IPS-18c (cell line): ENCODE data around the gene NFASC.

Experiments
- H3K4me3 ChIP-seq: 2 replicates; pipeline ENCODE4 v1.7.0; 2013; ENCODE audit warnings: low read depth, mild to moderate bottlenecking, low read length, moderate library complexity; ENCODE audit not compliant: insufficient read depth
- H3K9me3 ChIP-seq: one replicate; pipeline ENCODE4 v1.6.1; 2013; ENCODE audit warnings: mild to moderate bottlenecking, low read length, moderate library complexity; ENCODE audit not compliant: control insufficient read depth, insufficient read depth

The NFASC gene

GRCh38 chr1:205047764-205048231 is 177.1 kb downstream of the NFASC start:
- Histone ChIP-seq H3K4me3 (no peak overlapping the region), H3K9me3 (no peaks in the 10 kb centered on the region)

- Histone ChIP-seq H3K4me3 (no peak overlapping the region), H3K9me3 (no peaks in the 10 kb centered on the region)
These were observed 177.7 kb downstream of the NFASC start for GRCh38 chr1:205048382-205048781.

- Histone ChIP-seq H3K4me3 (no peak overlapping the region), H3K9me3 (no peaks in the 10 kb centered on the region)
These were observed 178.8 kb downstream of the NFASC start for GRCh38 chr1:205049479-205049878.

DNA sequence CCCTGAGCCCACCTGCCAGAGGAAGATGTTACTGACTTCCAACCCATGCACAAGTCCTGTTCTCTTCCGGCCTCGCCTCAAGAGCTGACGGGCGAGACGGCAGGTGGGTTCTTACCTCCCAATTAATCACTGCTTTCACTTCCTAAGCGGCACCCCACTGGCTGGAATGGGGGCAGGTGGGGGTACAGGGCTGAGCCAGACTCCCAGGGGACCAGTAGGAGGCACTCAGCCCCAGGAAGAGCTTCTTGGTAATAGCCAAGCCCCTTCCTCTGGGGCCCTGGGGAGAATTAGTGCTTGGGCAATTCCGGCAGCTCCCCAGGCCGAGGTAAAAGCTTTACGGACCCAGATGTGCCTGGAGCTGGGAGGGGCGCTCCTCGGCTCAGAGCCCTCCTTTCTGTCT is 182.0 kb downstream of the NFASC start:
- no peak overlapping the region for H3K4me3 ChIP-seq
- H3K9me3 ChIP-seq, result no peaks in the 10 kb centered on the region

DNA sequence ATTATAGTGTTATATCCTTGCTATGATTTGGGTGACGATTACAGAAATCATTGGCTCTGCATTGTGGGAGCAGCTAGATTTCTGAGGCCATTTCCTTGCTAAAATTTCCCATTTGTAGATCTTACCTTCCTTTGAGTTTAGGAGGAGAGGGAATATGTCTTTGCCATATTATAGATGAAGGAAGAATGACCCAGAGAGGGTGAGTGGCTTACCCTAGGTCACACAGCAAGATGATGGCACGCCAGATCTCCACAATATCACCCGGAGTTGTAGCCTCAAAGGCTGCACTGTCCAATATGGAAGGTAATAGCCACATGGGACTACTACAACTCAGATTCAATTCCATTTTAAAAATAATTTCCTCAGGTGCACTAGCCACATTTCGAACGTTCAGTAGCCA is 182.6 kb downstream of the NFASC start:
- Histone ChIP-seq H3K4me3 (no peak overlapping the region), H3K9me3 (no peaks in the 10 kb centered on the region)

DNA sequence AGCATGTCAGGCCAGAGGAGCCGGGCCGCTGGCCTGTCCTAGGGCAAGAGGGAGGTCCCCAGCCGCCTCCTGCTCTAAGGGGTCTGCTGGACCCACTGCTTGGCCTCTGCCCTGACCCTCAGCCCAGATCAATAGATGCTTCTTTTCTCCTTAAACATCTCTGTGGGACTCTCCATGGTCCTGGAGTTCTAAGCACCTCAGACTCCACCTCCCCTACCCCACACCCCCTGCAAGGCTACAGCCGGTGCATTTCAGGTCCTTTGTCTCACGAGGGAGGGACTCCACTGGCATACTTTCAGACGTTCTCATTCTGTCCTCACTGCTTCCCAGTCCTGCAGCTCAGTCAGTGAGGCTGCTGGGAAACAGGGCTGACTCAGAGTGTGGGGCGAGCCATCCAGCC is 183.4 kb downstream of the NFASC start:
- no peaks in the 10 kb centered on the region for H3K9me3 ChIP-seq
- no peak overlapping the region for H3K4me3 ChIP-seq

DNA sequence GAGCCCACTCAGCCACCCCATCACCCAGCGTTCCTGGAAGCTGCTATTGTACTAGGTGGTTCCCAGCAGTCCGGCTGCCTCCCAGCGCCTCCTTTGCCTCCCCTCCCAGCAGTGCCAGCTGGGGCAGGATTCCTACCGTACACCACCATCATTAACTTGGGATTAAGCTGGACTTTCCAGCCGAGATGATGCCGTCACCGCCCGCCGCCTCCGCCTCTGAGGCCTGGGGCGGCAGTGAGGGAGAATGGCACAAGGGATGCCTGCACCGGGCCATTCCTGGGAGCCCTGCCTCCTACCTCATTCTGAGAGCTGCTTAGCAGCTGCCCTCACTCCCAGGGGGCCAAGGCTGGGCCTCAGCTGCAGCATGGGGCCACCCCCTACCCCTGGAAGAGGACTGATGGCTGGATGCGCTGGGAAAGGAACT is 185.5 kb downstream of the NFASC start:
- Histone ChIP-seq H3K9me3 (peaks cover 2% of the 10 kb centered on the region), H3K4me3 (no peak overlapping the region)

- no peak overlapping the region for H3K4me3 ChIP-seq
- H3K9me3 ChIP-seq, result peaks cover 2% of the 10 kb centered on the region
These were observed 186.4 kb downstream of the NFASC start for GRCh38 chr1:205056956-205057568.

DNA sequence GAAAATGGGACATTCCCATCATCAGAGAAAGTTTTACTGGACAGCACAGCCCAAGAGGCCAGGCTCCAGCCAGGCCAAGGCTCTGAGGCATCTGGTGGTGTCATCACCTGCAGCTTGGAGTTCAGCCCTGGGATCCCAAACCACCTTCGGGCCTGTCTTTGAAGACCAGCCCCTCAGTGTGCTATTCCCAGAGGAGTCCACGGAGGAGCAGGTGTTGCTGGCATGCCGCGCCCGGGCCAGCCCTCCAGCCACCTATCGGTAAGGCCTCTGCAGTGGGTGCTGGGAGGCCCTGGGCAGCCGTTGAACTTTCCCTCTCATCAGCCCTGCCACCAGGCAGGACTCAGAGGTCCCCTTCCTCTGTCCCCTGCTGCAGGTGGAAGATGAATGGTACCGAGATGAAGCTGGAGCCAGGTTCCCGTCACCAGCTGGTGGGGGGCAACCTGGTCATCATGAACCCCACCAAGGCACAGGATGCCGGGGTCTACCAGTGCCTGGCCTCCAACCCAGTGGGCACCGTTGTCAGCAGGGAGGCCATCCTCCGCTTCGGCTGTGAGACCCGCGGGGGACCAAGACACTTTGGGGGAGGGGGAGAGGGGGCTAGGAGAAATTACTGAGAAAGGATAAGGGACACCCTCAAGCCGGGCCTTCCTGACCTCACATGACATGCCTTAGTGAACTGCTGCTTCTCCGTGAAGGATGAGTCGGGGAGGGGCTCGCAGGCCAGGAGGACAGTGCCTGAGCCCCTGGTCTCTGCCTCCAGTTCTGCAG is 187.3 kb downstream of the NFASC start:
- Histone ChIP-seq H3K9me3 (peaks cover 2% of the 10 kb centered on the region), H3K4me3 (no peak overlapping the region)

DNA sequence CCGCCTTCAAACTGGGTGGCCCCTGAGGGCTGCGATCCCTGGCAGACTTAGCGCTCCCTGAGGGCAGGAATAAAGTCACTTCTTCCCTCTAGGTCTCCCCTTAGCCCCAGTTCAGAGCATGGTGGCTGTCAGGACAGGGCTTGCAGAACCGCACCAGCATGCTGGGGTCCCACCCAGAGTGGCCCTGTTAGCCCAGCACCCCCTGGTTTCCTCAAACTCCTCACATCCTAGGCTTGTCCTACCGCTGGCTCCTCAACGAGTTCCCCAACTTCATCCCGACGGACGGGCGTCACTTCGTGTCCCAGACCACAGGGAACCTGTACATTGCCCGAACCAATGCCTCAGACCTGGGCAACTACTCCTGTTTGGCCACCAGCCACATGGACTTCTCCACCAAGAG is 188.2 kb downstream of the NFASC start:
- Histone ChIP-seq H3K4me3 (no peak overlapping the region), H3K9me3 (peaks cover 2% of the 10 kb centered on the region)

- no peak overlapping the region for H3K4me3 ChIP-seq
- peaks cover 2% of the 10 kb centered on the region for H3K9me3 ChIP-seq
These were observed 189.0 kb downstream of the NFASC start for GRCh38 chr1:205059660-205060059.

DNA sequence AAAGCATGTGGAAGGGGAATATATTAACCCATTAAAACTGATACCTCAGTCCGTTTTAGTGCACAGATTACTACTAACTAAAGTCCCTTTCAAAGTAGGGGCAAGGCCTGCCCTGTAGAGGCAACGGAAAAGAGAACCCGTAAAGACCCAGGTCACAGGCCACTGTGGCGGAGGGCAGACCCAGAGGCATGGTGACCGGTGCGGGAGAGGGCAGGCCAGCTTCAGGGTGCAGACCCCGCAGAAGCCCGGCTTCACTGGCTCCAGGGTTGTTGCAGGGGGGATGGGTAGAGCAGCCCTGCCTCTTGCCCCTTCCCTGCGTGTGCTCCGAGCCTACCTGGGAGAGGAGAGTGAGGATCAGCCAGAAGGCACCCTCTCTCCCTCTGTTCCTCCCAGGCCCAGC is 190.1 kb downstream of the NFASC start:
- Histone ChIP-seq H3K4me3 (no peak overlapping the region), H3K9me3 (peaks cover 2% of the 10 kb centered on the region)

DNA sequence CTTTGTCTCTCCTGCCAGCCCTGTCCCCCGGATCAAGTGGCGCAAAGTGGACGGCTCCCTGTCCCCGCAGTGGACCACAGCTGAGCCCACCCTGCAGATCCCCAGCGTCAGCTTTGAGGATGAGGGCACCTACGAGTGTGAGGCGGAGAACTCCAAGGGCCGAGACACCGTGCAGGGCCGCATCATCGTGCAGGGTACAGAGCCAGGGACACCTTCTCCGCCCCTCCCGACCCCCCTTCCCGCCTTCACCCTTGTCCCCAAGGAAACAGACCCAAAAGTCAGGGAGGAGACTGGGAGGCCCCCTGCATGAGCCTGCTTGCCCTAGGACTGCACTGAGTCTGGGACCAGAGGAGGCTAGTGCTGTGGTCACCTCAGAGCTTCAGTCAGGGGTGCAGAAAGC is 190.6 kb downstream of the NFASC start:
- Histone ChIP-seq H3K4me3 (no peak overlapping the region), H3K9me3 (peaks cover 2% of the 10 kb centered on the region)

GRCh38 chr1:205061665-205062069 is 191.0 kb downstream of the NFASC start:
- Histone ChIP-seq H3K9me3 (peaks cover 2% of the 10 kb centered on the region), H3K4me3 (no peak overlapping the region)

GRCh38 chr1:205062319-205062718 is 191.7 kb downstream of the NFASC start:
- H3K4me3 ChIP-seq, result no peak overlapping the region
- H3K9me3 ChIP-seq, result peaks cover 2% of the 10 kb centered on the region

DNA sequence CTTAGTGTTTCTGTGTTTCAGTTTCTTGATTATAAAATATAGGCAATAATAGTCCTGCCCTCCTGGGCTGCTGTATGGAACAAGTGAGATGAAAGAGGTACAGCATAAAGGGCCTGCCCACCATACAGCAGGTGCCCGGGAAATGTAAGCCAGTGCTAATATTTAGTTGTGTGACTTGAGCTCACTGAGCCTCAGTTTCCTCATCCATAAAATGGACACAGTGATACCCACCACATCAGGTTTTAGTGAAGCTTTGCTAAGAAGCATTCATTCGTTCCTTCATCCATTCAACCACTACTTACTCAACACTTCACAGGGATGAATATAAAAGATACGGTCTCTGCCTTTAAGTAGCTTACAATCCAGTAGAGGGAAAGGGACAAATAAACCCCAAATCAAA is 192.2 kb downstream of the NFASC start:
- H3K9me3 ChIP-seq, result peaks cover 2% of the 10 kb centered on the region
- H3K4me3 ChIP-seq, result no peak overlapping the region

- peaks cover under 1% of the 10 kb centered on the region for H3K9me3 ChIP-seq
These were observed 193.6 kb downstream of the NFASC start for GRCh38 chr1:205064301-205064700.

DNA sequence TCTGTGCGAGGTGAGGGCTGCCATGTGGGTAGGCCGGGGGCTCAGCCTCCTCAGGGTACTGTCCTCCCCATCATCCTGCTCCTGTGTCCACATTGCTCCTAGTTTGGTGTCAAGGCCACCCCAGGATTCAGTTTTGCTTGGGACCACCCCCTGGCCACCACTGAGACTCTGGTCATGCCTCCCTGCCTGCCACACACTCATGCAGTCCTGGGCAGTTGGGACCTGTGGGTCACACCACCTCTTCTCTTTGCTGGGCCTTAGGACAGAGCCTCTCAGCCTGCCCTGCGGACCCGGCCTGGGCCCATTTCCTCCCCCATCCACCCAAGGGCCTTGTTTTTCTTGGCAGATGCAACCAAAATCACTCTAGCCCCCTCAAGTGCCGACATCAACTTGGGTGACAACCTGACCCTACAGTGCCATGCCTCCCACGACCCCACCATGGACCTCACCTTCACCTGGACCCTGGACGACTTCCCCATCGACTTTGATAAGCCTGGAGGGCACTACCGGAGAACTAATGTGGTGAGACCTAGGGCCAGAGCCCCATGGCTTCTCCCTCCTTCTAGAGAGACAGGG is 194.2 kb downstream of the NFASC start:
- H3K4me3 ChIP-seq, result no peak overlapping the region
- H3K9me3 ChIP-seq, result no peaks in the 10 kb centered on the region

More at GRCh38 chr1:205064301-205064700, 193.6 kb downstream of the NFASC start:
- H3K4me3 ChIP-seq, result no peak overlapping the region
